ENCODE data around the gene ATP6V0C. TPM values are rescaled to one million over a fixed set of nuclear protein-coding genes. Genes with fewer than 3 reads are reported as not detected.

Gene ATP6V0C
- total RNA-seq, 1 donor from 2014 or later: 313 TPM

DNA sequence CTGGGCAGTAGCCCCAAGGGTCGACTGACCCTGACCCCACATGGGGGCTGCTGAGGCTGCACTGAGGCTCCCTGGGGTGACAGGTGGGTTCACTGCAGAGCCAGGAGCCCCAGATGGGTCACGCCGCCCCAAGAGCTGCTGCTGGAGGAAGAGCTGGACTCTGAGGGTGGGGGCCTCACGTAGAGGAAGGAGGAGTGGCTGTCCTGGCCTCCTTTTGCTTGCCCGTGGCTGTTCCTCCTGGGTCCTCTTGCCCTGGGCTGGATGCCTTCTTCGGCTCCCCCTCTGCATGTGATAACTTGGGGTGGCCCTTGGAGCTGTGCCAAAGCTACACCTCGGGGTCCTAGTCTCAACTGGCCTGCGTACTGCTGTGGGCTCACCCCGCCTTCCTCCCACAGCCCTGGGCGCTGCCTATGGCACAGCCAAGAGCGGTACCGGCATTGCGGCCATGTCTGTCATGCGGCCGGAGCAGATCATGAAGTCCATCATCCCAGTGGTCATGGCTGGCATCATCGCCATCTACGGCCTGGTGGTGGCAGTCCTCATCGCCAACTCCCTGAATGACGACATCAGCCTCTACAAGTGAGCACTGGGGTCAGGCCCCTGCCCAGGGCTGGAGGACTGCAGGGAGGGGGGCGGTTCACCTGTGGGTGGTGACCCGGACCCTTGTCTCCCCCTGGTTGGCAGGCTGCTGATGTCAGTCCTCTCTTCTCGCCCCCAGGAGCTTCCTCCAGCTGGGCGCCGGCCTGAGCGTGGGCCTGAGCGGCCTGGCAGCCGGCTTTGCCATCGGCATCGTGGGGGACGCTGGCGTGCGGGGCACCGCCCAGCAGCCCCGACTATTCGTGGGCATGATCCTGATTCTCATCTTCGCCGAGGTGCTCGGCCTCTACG lies 5.3 kb downstream of the ATP6V0C start:
- intact Hi-C loops (cut with DNase I): no loop called here
- H3K27ac ChIP-seq: peak overlapping the region; percentile 81
- H3K9me3 ChIP-seq: no peaks in the 10 kb centered on the region
- DNase-seq (peak; percentile 57), ATAC-seq (no peak)
- TF ChIP-seq, protein P1, sequence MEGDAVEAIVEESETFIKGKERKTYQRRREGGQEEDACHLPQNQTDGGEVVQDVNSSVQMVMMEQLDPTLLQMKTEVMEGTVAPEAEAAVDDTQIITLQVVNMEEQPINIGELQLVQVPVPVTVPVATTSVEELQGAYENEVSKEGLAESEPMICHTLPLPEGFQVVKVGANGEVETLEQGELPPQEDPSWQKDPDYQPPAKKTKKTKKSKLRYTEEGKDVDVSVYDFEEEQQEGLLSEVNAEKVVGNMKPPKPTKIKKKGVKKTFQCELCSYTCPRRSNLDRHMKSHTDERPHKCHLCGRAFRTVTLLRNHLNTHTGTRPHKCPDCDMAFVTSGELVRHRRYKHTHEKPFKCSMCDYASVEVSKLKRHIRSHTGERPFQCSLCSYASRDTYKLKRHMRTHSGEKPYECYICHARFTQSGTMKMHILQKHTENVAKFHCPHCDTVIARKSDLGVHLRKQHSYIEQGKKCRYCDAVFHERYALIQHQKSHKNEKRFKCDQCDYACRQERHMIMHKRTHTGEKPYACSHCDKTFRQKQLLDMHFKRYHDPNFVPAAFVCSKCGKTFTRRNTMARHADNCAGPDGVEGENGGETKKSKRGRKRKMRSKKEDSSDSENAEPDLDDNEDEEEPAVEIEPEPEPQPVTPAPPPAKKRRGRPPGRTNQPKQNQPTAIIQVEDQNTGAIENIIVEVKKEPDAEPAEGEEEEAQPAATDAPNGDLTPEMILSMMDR (IDR thresholded peaks at IDR 0.05): no peak
- peak overlapping the region; percentile 76 for H3K4me3 ChIP-seq
- no peaks in the 10 kb centered on the region for H3K27me3 ChIP-seq (ENCODE audit: low read depth)
- peaks cover 59% of the 10 kb centered on the region for H3K4me1 ChIP-seq
- peaks cover 36% of the 10 kb centered on the region for H3K36me3 ChIP-seq

DNA sequence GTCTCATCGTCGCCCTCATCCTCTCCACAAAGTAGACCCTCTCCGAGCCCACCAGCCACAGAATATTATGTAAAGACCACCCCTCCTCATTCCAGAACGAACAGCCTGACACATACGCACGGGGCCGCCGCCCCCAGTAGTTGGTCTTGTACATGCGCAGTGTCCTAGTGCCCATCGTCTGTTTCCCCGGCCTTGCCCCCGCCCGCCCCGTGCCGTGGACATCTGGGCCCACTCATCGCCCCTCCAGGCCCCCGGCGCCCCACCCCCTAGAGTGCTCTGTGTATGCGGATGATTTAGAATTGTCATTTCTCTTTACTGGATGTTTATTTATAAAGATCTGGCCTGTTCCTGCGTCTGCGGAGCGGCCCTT lies 5.9 kb downstream of the ATP6V0C start:
- peak overlapping the region; percentile 81 for H3K27ac ChIP-seq
- peaks cover 43% of the 10 kb centered on the region for H3K36me3 ChIP-seq
- H3K4me1 ChIP-seq: peaks cover 59% of the 10 kb centered on the region
- no peak for ATAC-seq
- peak overlapping the region; percentile 76 for H3K4me3 ChIP-seq
- no peaks in the 10 kb centered on the region for H3K9me3 ChIP-seq
- intact Hi-C loops (cut with DNase I): no loop called here
- no peaks in the 10 kb centered on the region for H3K27me3 ChIP-seq (ENCODE audit: low read depth)
- TF ChIP-seq, protein P1 (IDR thresholded peaks at IDR 0.05): no peak
- no peak for DNase-seq

DNA sequence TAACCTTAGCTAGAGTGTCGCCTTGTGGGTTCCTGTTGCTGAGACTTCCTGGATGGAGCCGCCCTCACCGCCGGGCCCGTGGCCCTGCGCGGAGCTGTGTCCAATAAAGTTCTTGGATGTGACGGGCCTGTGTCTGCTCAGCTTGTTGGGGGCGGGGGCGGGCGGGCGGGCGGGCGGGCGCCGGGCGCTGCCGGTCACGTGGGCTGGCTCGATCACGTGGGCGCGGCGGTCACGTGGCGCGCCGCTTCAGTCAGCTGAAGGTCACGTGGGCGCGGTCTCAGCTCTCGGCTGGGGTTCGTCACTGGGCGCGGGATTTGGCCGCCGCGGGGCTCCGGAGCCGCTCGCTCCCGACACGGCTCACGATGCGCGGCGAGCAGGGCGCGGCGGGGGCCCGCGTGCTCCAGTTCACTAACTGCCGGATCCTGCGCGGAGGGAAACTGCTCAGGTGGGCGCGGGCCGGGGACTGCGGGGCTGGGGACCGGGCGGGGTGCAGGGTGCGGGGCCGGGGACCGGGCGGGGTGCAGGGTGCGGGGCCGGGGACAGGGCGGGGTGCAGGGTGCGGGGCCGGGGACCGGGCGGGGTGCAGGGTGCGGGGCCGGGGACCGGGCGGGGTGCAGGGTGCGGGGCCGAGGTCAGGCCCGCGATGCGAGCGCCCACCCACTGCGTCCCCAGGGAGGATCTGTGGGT lies 6.5 kb downstream of the ATP6V0C start, which contains the start of gene AMDHD2:
AMDHD2 (plus strand) TSS at position 275 of the 687 bp plus-strand sequence; CDS start at position 363, 88 bp downstream.
- TF ChIP-seq, protein P1 (IDR thresholded peaks at IDR 0.05): no peak
- ATAC-seq: peak; percentile 74 to 77
- H3K27me3 ChIP-seq (ENCODE audit: low read depth): no peaks in the 10 kb centered on the region

DNA sequence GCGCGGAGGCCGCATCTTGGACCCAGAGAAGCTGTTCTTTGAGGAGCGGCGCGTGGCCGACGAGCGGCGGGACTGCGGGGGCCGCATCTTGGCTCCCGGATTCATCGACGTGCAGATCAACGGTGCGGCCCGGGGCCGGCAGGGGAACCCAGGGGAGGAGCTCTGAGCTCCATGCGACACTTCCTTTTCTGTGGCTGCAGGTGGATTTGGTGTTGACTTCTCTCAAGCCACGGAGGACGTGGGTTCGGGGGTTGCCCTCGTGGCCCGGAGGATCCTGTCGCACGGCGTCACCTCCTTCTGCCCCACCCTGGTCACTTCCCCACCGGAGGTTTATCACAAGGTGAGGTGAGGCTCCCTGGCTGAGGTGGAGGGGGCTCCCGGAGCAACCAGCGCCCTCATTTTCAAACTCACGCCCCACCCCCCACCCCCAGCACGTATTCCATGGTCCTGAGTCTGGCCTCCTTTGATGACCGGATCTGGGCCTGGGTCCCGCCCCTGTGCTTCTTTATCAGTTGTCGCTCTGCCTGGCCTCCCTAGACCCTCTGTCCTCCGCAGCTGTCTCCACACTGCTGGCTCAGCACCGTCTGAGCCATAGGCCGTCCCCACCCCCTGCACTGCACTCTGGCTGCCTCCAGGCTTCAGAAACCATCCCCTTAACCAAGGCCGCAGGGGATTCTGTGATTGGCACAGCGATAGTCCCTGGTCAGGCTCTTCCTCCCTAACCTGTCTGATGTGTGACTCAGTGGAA lies 7.2 kb downstream of the ATP6V0C start:
- ATAC-seq (peak; percentile 3 to 24), DNase-seq (peak; percentile 68)
- TF ChIP-seq, protein P1 (IDR thresholded peaks at IDR 0.05): no peak
- H3K4me3 ChIP-seq: peak overlapping the region; percentile 76
- intact Hi-C loops (cut with DNase I): no loop called here
- no peaks in the 10 kb centered on the region for H3K9me3 ChIP-seq
- no peaks in the 10 kb centered on the region for H3K27me3 ChIP-seq (ENCODE audit: low read depth)
- H3K36me3 ChIP-seq: peaks cover 55% of the 10 kb centered on the region
- H3K4me1 ChIP-seq: peaks cover 48% of the 10 kb centered on the region
- H3K27ac ChIP-seq: peak overlapping the region; percentile 81

More for the DNA sequence above, 6.5 kb downstream of the ATP6V0C start, which contains the start of gene AMDHD2:
- intact Hi-C loops (cut with DNase I): no loop called here
- peak within 1 kb of the TSS; percentile 76 for H3K4me3 ChIP-seq
- H3K9me3 ChIP-seq: no peaks in the 10 kb centered on the region
- peaks cover 55% of the 10 kb centered on the region for H3K4me1 ChIP-seq
- peaks cover 48% of the 10 kb centered on the region for H3K36me3 ChIP-seq
- DNase-seq: peak; percentile 95
- H3K27ac ChIP-seq: peak within 1 kb of the TSS; percentile 81

DNA sequence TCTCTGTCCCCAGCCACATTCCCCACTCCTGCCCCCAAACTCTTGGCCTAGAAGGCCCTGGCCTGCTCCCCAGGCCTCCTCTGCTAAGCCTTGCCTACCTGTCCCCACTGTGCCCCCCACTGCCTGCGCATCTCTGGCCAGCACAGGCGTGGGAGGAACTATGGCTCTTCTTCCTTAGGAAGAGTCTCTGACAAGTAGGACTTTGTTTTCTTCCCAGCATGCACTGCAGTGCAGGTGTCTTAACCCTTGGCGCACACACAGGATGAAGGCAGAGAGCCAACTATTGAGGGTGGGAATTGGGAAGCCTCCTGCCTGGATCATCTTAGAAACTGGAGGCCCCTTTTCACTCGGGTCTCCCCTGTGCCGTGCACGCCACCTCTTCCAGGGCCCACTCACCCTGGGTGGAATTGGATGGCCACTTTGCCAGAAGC lies 10.1 kb downstream of the ATP6V0C start:
- Histone ChIP-seq H3K4me1 (peaks cover 29% of the 10 kb centered on the region), H3K36me3 (peaks cover 79% of the 10 kb centered on the region), H3K9me3 (no peaks in the 10 kb centered on the region), H3K4me3 (no peak overlapping the region), H3K27ac (no peak overlapping the region), H3K27me3 (ENCODE audit: low read depth) (no peaks in the 10 kb centered on the region)
- intact Hi-C loops (cut with DNase I): no loop called here
- ATAC-seq (no peak), DNase-seq (no peak)
- TF ChIP-seq, protein P1 (IDR thresholded peaks at IDR 0.05): no peak

Data from lower lobe of right lung (tissue), 2 donors.